GM12864 (cell line): ENCODE results near the gene MAT2A.
"Not testable (repeated sequence)": the region's sequence is repeated elsewhere in the genome, so short reads cannot be mapped to it uniquely, and the experiment has no call there.

Experiments used
- DNase-seq: peaks from one replicate; pipeline ENCODE4 v3.0.0-alpha.2; 2011; ENCODE audit warnings: low read depth
- H3K4me3 ChIP-seq: 2 replicates; pipeline ENCODE4 v1.5.1; 2011; ENCODE audit warnings: mild to moderate bottlenecking, low read depth, low read length, control low read depth
- CTCF ChIP-seq: IDR thresholded peaks from 2 replicates; pipeline ENCODE4 v1.5.1; 2011; ENCODE audit warnings: low read depth, mild to moderate bottlenecking, moderate library complexity, low read length, control low read depth, inconsistent platforms; ENCODE audit errors: missing control alignments

The MAT2A gene

GRCh38 chr2:85554980-85555612, 16.1 kb downstream of the MAT2A start:
- TF ChIP-seq CTCF = no peak
- no peak for DNase-seq
- no peak overlapping the region for H3K4me3 ChIP-seq

- TF ChIP-seq CTCF = no peak
- DNase-seq = no peak
- no peak overlapping the region for H3K4me3 ChIP-seq
Observed at GRCh38 chr2:85557130-85557529, 18.2 kb downstream of the MAT2A start.

GRCh38 chr2:85558160-85558559, 19.2 kb downstream of the MAT2A start:
- H3K4me3 ChIP-seq = no peak overlapping the region
- no peak for TF ChIP-seq CTCF
- no peak for DNase-seq

- H3K4me3 ChIP-seq = peak overlapping the region; percentile 64
- not testable (repeated sequence) for DNase-seq
Observed at GRCh38 chr2:85560403-85560726, 21.4 kb downstream of the MAT2A start.

GRCh38 chr2:85560812-85561279, 21.9 kb downstream of the MAT2A start:
- peak overlapping the region; percentile 64 for H3K4me3 ChIP-seq
- no peak for DNase-seq
- no peak for TF ChIP-seq CTCF

- peak; percentile 83 for DNase-seq
- TF ChIP-seq CTCF = no peak
- H3K4me3 ChIP-seq = peak within 1 kb of the TSS; percentile 64
Observed at GRCh38 chr2:85561280-85562212, 22.6 kb downstream of the MAT2A start, which contains the start of gene GGCX. Gene GGCX, minus strand, starts transcription at chr2:85561493. Its CDS starts 65 bp downstream, at chr2:85561428.

GRCh38 chr2:85564144-85564563, 25.2 kb downstream of the MAT2A start:
- H3K4me3 ChIP-seq = no peak overlapping the region
- DNase-seq = no peak
- TF ChIP-seq CTCF = no peak
